ENCODE data around the gene FLII. TPM values are rescaled to one million over a fixed set of nuclear protein-coding genes. Genes with fewer than 3 reads are reported as not detected.

Gene FLII
- polyA plus RNA-seq, 4 donors, result 152 to 360 (median 210) TPM

- Histone ChIP-seq H3K27me3 (ENCODE audit: control insufficient read depth in 3 of 3, insufficient read depth in 3 of 3, low read length in 3 of 3) (no peaks in the 10 kb centered on the region), H3K9me3 (ENCODE audit: control insufficient read depth in 2 of 2, insufficient read depth in 1 of 2, low read depth in 1 of 2, low read length in 1 of 2) (no peaks in the 10 kb centered on the region), H3K4me1 (ENCODE audit: control insufficient read depth in 3 of 3, insufficient read depth in 2 of 3, low read depth in 1 of 3, low read length in 2 of 3) (peaks cover 7 to 35% (median 15%) of the 10 kb centered on the region in 3 donors), H3K4me3 (ENCODE audit: low read depth in 1 of 3, low read length in 3 of 3) (peak overlapping the region; percentile 88 to 96 (median 94)), H3K27ac (ENCODE audit: low read depth in 1 of 3, low read length in 2 of 3) (peak overlapping the region; percentile 90 to 99 (median 95)), H3K36me3 (ENCODE audit: control insufficient read depth in 3 of 3, insufficient read depth in 2 of 3, low read depth in 1 of 3, low read length in 3 of 3) (peaks cover 14 to 55% (median 15%) of the 10 kb centered on the region in 3 donors)
- FAIRE-seq (no peak), DNase-seq (peak; percentile 24 to 74)
- 13 to 22% (median 18%) methylated on average over 15 to 18 of the region's 18 CpGs for WGBS, 3 donors
These were observed 1.1 kb downstream of the FLII start for GRCh38 chr17:18257268-18257981.

- H3K9me3 ChIP-seq (ENCODE audit: control insufficient read depth in 2 of 2, insufficient read depth in 1 of 2, low read depth in 1 of 2, low read length in 1 of 2), result no peaks in the 10 kb centered on the region
- FAIRE-seq, result no peak
- WGBS, 3 donors, result 78 to 86% (median 85%) methylated on average over 7 of the region's 7 CpGs
- H3K27ac ChIP-seq (ENCODE audit: low read depth in 1 of 3, low read length in 2 of 3), result peak overlapping the region in 1 of 3 donors; percentile 95
- no peaks in the 10 kb centered on the region for H3K27me3 ChIP-seq (ENCODE audit: control insufficient read depth in 3 of 3, insufficient read depth in 3 of 3, low read length in 3 of 3)
- no peak for DNase-seq
- peak overlapping the region in 2 of 3 donors; percentile 94 to 96 for H3K4me3 ChIP-seq (ENCODE audit: low read depth in 1 of 3, low read length in 3 of 3)
- peaks cover 7 to 28% (median 14%) of the 10 kb centered on the region in 3 donors for H3K4me1 ChIP-seq (ENCODE audit: control insufficient read depth in 3 of 3, insufficient read depth in 2 of 3, low read depth in 1 of 3, low read length in 2 of 3)
- H3K36me3 ChIP-seq (ENCODE audit: control insufficient read depth in 3 of 3, insufficient read depth in 2 of 3, low read depth in 1 of 3, low read length in 3 of 3), result peaks cover 15 to 57% (median 17%) of the 10 kb centered on the region in 3 donors
These were observed 1.8 kb downstream of the FLII start for GRCh38 chr17:18256776-18257175.

GRCh38 chr17:18256351-18256750 lies 2.2 kb downstream of the FLII start:
- H3K27me3 ChIP-seq (ENCODE audit: control insufficient read depth in 3 of 3, insufficient read depth in 3 of 3, low read length in 3 of 3), result no peaks in the 10 kb centered on the region
- no peak overlapping the region for H3K27ac ChIP-seq (ENCODE audit: low read depth in 1 of 3, low read length in 2 of 3)
- FAIRE-seq, result no peak
- 84 to 94% (median 89%) methylated on average over 11 of the region's 11 CpGs for WGBS, 3 donors
- no peaks in the 10 kb centered on the region for H3K9me3 ChIP-seq (ENCODE audit: control insufficient read depth in 2 of 2, insufficient read depth in 1 of 2, low read depth in 1 of 2, low read length in 1 of 2)
- no peak overlapping the region for H3K4me3 ChIP-seq (ENCODE audit: low read depth in 1 of 3, low read length in 3 of 3)
- H3K36me3 ChIP-seq (ENCODE audit: control insufficient read depth in 3 of 3, insufficient read depth in 2 of 3, low read depth in 1 of 3, low read length in 3 of 3), result peaks cover 15 to 61% (median 19%) of the 10 kb centered on the region in 3 donors
- H3K4me1 ChIP-seq (ENCODE audit: control insufficient read depth in 3 of 3, insufficient read depth in 2 of 3, low read depth in 1 of 3, low read length in 2 of 3), result peaks cover 3 to 24% (median 10%) of the 10 kb centered on the region in 3 donors
- no peak for DNase-seq

GRCh38 chr17:18254888-18255649 lies 3.5 kb downstream of the FLII start:
- no peaks in the 10 kb centered on the region for H3K9me3 ChIP-seq (ENCODE audit: control insufficient read depth in 2 of 2, insufficient read depth in 1 of 2, low read depth in 1 of 2, low read length in 1 of 2)
- no peak overlapping the region for H3K4me3 ChIP-seq (ENCODE audit: low read depth in 1 of 3, low read length in 3 of 3)
- WGBS, 3 donors, result 93 to 97% (median 94%) methylated on average over 8 of the region's 8 CpGs
- H3K36me3 ChIP-seq (ENCODE audit: control insufficient read depth in 3 of 3, insufficient read depth in 2 of 3, low read depth in 1 of 3, low read length in 3 of 3), result peaks cover 15 to 74% (median 20%) of the 10 kb centered on the region in 3 donors
- FAIRE-seq (no peak), DNase-seq (no peak)
- peaks cover 3 to 22% (median 10%) of the 10 kb centered on the region in 3 donors for H3K4me1 ChIP-seq (ENCODE audit: control insufficient read depth in 3 of 3, insufficient read depth in 2 of 3, low read depth in 1 of 3, low read length in 2 of 3)
- no peak overlapping the region for H3K27ac ChIP-seq (ENCODE audit: low read depth in 1 of 3, low read length in 2 of 3)
- no peaks in the 10 kb centered on the region for H3K27me3 ChIP-seq (ENCODE audit: control insufficient read depth in 3 of 3, insufficient read depth in 3 of 3, low read length in 3 of 3)

GRCh38 chr17:18253947-18254821 lies 4.4 kb downstream of the FLII start:
- 93 to 95% (median 93%) methylated on average over 25 to 27 of the region's 27 CpGs for WGBS, 3 donors
- Histone ChIP-seq H3K27me3 (ENCODE audit: control insufficient read depth in 3 of 3, insufficient read depth in 3 of 3, low read length in 3 of 3) (no peaks in the 10 kb centered on the region), H3K9me3 (ENCODE audit: control insufficient read depth in 2 of 2, insufficient read depth in 1 of 2, low read depth in 1 of 2, low read length in 1 of 2) (no peaks in the 10 kb centered on the region), H3K36me3 (ENCODE audit: control insufficient read depth in 3 of 3, insufficient read depth in 2 of 3, low read depth in 1 of 3, low read length in 3 of 3) (peaks cover 15 to 77% (median 20%) of the 10 kb centered on the region in 3 donors), H3K27ac (ENCODE audit: low read depth in 1 of 3, low read length in 2 of 3) (no peak overlapping the region), H3K4me1 (ENCODE audit: control insufficient read depth in 3 of 3, insufficient read depth in 2 of 3, low read depth in 1 of 3, low read length in 2 of 3) (peaks cover 3 to 18% (median 7%) of the 10 kb centered on the region in 3 donors), H3K4me3 (ENCODE audit: low read depth in 1 of 3, low read length in 3 of 3) (no peak overlapping the region)
- FAIRE-seq, result no peak
- no peak for DNase-seq

- DNase-seq (no peak), FAIRE-seq (no peak)
- Histone ChIP-seq H3K27ac (ENCODE audit: low read depth in 1 of 3, low read length in 2 of 3) (no peak overlapping the region), H3K4me3 (ENCODE audit: low read depth in 1 of 3, low read length in 3 of 3) (no peak overlapping the region), H3K36me3 (ENCODE audit: control insufficient read depth in 3 of 3, insufficient read depth in 2 of 3, low read depth in 1 of 3, low read length in 3 of 3) (peaks cover 15 to 86% (median 20%) of the 10 kb centered on the region in 3 donors), H3K27me3 (ENCODE audit: control insufficient read depth in 3 of 3, insufficient read depth in 3 of 3, low read length in 3 of 3) (no peaks in the 10 kb centered on the region), H3K9me3 (ENCODE audit: control insufficient read depth in 2 of 2, insufficient read depth in 1 of 2, low read depth in 1 of 2, low read length in 1 of 2) (no peaks in the 10 kb centered on the region), H3K4me1 (ENCODE audit: control insufficient read depth in 3 of 3, insufficient read depth in 2 of 3, low read depth in 1 of 3, low read length in 2 of 3) (peaks cover 3 to 13% (median 7%) of the 10 kb centered on the region in 3 donors)
- 81 to 91% (median 87%) methylated on average over 16 of the region's 16 CpGs for WGBS, 3 donors
These were observed 5.2 kb downstream of the FLII start for GRCh38 chr17:18253187-18253884.

GRCh38 chr17:18252160-18252559 lies 6.4 kb downstream of the FLII start:
- FAIRE-seq (no peak), DNase-seq (no peak)
- 74 to 88% (median 86%) methylated on average over 5 of the region's 5 CpGs for WGBS, 3 donors
- Histone ChIP-seq H3K27me3 (ENCODE audit: control insufficient read depth in 3 of 3, insufficient read depth in 3 of 3, low read length in 3 of 3) (no peaks in the 10 kb centered on the region), H3K36me3 (ENCODE audit: control insufficient read depth in 3 of 3, insufficient read depth in 2 of 3, low read depth in 1 of 3, low read length in 3 of 3) (peaks cover 15 to 95% (median 20%) of the 10 kb centered on the region in 3 donors), H3K4me3 (ENCODE audit: low read depth in 1 of 3, low read length in 3 of 3) (no peak overlapping the region), H3K4me1 (ENCODE audit: control insufficient read depth in 3 of 3, insufficient read depth in 2 of 3, low read depth in 1 of 3, low read length in 2 of 3) (peaks cover under 1 to 6% (median 3%) of the 10 kb centered on the region in 3 donors), H3K9me3 (ENCODE audit: control insufficient read depth in 2 of 2, insufficient read depth in 1 of 2, low read depth in 1 of 2, low read length in 1 of 2) (no peaks in the 10 kb centered on the region), H3K27ac (ENCODE audit: low read depth in 1 of 3, low read length in 2 of 3) (no peak overlapping the region)
